BLaER1 (cell line): ENCODE results near the gene SP100.

Experiments used
- H3K27ac ChIP-seq: shearing (Covaris generic); formaldehyde crosslinking; 2 replicates; pipeline ENCODE4 v1.8.1; 2022
- H3K27me3 ChIP-seq: shearing (Covaris generic); formaldehyde crosslinking; 2 replicates; pipeline ENCODE4 v1.8.1; 2022
- H3K36me3 ChIP-seq: shearing (Covaris generic); formaldehyde crosslinking; 2 replicates; pipeline ENCODE4 v1.8.1; 2022
- H3K4me1 ChIP-seq: shearing (Covaris generic); formaldehyde crosslinking; 2 replicates; pipeline ENCODE4 v1.8.1; 2022
- H3K4me2 ChIP-seq: shearing (Covaris generic); formaldehyde crosslinking; 2 replicates; pipeline ENCODE4 v1.8.1; 2022
- H3K4me3 ChIP-seq: shearing (Covaris generic); formaldehyde crosslinking; 2 replicates; pipeline ENCODE4 v1.8.1; 2022
- H3K9ac ChIP-seq: shearing (Covaris generic); formaldehyde crosslinking; 2 replicates; pipeline ENCODE4 v1.8.1; 2022
- H3K9me3 ChIP-seq: shearing (Covaris generic); formaldehyde crosslinking; 2 replicates; pipeline ENCODE4 v1.8.1; 2022
- H4K20me1 ChIP-seq: shearing (Covaris generic); formaldehyde crosslinking; 2 replicates; pipeline ENCODE4 v1.8.1; 2022
- Cebpa-rat ChIP-seq: shearing (Covaris generic); IDR thresholded peaks from 2 replicates; pipeline ENCODE4 v1.8.1; 2022

Gene SP100

DNA sequence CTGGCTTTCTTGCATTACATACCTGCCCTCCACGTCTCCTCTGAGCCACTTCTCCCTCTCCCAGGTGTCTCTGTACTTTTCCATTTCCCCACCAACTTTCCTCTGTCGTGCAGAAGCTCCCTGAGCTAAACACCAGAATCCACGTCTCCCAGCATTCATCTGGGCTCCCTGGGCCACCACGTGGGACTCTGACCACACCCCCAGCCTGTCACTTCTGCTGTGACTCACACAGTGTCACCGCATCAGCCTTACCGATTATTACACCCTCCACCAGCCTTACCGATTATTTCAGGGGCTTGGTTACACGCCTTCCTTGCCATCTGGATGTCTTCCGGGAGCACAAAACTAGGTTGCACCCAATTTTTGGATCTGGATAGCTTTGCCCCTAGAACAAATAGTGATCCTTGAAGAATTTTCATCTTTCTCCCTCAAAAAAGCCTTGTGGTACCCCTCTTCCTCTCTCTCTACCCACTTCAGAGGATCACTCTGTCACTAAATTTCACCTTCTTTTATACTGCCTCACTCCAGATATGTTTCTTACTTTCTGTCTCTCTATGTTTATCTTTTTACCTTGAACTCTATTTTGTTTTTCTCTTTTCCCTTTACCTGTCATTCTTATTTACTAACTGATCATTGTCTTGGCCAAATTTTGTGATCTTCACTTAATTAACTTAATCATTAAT lies 159.8 kb downstream of the SP100 start:
- Histone ChIP-seq H3K36me3 (no peaks in the 10 kb centered on the region), H3K9ac (no peak overlapping the region), H3K9me3 (peaks cover 23% of the 10 kb centered on the region), H3K4me3 (no peak overlapping the region), H3K27ac (no peak overlapping the region), H3K27me3 (no peaks in the 10 kb centered on the region), H4K20me1 (no peaks in the 10 kb centered on the region), H3K4me1 (peaks cover 10% of the 10 kb centered on the region), H3K4me2 (no peak overlapping the region)
- TF ChIP-seq Cebpa-rat = no peak

DNA sequence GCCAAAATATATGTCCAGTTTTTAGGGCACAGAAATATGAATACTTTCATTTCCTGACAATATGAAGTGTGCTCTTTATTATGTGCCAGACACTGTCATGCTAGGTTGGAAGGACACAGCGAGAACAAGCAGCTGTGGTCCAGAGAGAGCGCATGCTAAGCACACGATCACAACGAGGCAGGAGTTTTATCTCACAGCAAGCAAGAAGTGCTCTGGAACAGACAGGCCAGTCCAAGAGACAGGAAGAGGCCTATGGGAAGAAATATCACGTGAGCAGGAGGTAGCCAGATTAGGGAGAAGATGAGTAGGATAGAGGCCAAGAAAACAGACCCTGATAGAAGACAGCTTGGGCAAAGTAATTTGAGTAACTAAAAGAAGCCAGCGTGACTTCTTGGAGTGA lies 161.1 kb downstream of the SP100 start:
- Histone ChIP-seq H3K4me3 (no peak overlapping the region), H3K36me3 (no peaks in the 10 kb centered on the region), H3K27me3 (no peaks in the 10 kb centered on the region), H3K27ac (no peak overlapping the region), H3K9ac (no peak overlapping the region), H4K20me1 (no peaks in the 10 kb centered on the region), H3K4me1 (peaks cover 10% of the 10 kb centered on the region), H3K4me2 (no peak overlapping the region), H3K9me3 (peaks cover 16% of the 10 kb centered on the region)
- no peak for TF ChIP-seq Cebpa-rat

DNA sequence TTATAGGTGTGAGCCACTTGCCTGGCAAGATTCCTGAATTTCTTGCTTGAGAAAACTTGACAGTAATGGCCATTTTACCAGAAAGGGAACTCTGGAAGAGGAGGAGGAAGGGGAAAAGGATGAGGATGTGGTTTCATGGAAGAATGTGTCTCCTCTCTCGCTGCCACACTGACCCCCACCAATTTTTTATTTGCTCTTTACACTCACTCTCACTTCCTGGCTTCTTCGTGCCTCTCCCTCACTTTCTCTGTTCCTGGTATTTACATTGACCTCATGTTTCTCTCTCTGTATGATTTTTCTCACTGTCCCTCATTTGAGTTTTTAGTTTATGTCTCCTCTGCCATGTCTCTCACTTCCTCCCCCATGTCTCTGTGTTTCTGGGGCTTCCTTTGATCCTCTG lies 162.1 kb downstream of the SP100 start:
- no peak for TF ChIP-seq Cebpa-rat
- Histone ChIP-seq H3K4me1 (peaks cover 10% of the 10 kb centered on the region), H3K36me3 (no peaks in the 10 kb centered on the region), H3K4me3 (no peak overlapping the region), H4K20me1 (no peaks in the 10 kb centered on the region), H3K4me2 (peak overlapping the region; percentile 47; the same call in 1 of the 2 replicates), H3K27me3 (no peaks in the 10 kb centered on the region), H3K9ac (no peak overlapping the region), H3K27ac (no peak overlapping the region), H3K9me3 (peaks cover 20% of the 10 kb centered on the region)

DNA sequence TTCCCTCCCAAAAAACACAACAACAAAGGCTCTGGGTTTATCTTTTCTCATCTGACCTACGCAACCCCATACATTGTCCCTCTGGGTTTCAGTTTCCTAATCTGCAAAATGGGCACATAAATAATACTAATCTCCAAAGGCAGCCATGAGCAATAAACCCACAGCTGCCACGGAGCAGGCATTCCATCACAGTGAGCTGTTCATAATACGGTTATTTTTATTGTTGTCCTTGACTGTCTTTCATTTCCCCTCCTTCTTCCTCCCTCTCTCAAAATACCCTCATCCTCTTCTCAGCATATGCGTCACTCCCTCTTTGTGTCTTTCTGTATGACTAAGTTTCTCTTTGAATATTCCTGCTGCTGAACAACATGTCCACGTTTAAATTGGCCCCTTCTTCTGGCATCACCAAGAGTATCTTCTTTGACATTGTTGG lies 166.9 kb downstream of the SP100 start:
- no peaks in the 10 kb centered on the region for H3K27me3 ChIP-seq
- no peaks in the 10 kb centered on the region for H3K36me3 ChIP-seq
- H3K4me1 ChIP-seq = peaks cover 10% of the 10 kb centered on the region
- no peak for TF ChIP-seq Cebpa-rat
- no peaks in the 10 kb centered on the region for H4K20me1 ChIP-seq
- no peak overlapping the region for H3K4me3 ChIP-seq
- H3K4me2 ChIP-seq = no peak overlapping the region
- H3K27ac ChIP-seq = no peak overlapping the region
- no peak overlapping the region for H3K9ac ChIP-seq
- 0 out of 2 replicates have a peak, but pooled peaks cover 6% of the 10 kb centered on the region for H3K9me3 ChIP-seq

DNA sequence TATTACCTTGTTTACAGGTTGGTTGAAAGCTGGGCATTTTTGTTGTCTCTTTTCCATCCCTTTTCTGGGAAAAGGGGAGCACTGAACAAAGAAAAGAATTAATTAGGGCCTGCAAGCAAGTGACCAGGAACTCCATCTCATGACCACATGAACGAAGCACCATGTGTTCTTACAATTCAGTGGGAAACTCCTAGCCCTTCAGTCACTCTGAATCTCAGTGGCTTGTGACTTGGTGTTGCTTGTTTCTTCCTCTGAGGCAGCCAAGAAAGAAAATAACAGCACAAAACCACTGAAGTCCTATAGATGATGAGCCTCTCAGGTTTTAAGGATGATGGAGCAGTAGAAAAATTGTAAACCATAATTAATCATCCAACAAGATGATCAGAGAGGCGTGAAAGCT lies 167.6 kb downstream of the SP100 start:
- Histone ChIP-seq H3K4me3 (no peak overlapping the region), H3K27ac (no peak overlapping the region), H3K9me3 (0 out of 2 replicates have a peak, but pooled peaks cover 6% of the 10 kb centered on the region), H4K20me1 (no peaks in the 10 kb centered on the region), H3K9ac (no peak overlapping the region), H3K36me3 (no peaks in the 10 kb centered on the region), H3K4me1 (peaks cover 2% of the 10 kb centered on the region), H3K27me3 (no peaks in the 10 kb centered on the region), H3K4me2 (no peak overlapping the region)
- no peak for TF ChIP-seq Cebpa-rat

DNA sequence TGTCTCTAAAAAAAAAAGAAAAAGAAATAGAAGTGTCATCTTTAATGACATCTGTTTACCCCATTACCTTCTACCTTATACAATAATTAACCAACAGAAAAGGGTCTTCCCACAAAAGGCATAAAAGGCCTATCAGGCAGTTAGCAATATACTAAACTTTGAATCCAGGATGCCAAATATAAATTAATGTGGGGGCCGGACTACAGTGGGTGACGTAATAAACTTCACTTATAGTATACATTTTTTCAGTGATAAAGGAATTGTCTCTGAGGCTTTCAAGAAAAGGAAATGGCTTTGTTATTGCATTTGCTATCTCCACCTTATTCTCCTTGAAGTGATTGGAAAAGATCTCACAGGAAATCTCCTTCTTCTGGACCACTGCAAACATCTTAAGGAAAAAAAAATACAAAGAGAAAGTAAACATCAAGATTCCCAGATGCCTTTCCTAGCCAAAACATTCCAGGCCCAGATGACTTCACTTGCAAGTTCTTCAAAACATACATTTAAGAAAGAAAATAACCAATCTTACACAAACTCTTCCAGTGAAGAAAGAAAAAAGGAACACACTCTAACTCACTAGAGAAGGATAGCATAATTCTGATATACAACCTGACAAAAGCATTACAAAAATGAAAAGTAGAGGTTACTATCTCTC lies 170.5 kb downstream of the SP100 start:
- Histone ChIP-seq H3K4me1 (peaks cover 13% of the 10 kb centered on the region), H3K4me2 (no peak overlapping the region), H3K9me3 (0 out of 2 replicates have a peak, but pooled peaks cover 6% of the 10 kb centered on the region), H3K27me3 (no peaks in the 10 kb centered on the region), H3K4me3 (no peak overlapping the region), H3K9ac (no peak overlapping the region), H3K36me3 (no peaks in the 10 kb centered on the region), H4K20me1 (no peaks in the 10 kb centered on the region), H3K27ac (no peak overlapping the region)
- no peak for TF ChIP-seq Cebpa-rat

DNA sequence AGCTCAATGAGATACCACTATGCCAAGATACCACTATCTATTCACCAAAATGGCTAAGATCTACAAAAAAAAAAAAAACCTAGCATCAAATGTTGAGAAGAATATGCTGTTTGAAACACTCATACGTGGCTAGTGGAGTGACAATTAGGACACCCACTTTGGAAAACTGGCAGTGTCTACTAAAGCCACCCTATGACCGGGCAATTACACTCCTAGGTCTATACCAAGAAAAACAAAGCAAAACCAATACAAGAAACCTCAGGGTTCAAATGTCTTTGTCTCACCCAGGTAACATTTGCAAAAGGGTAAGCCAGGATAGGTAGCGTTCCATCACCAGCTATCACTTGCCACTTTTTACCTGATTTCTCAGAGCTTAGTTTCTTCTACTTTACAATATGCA lies 173.0 kb downstream of the SP100 start:
- Histone ChIP-seq H3K27me3 (no peaks in the 10 kb centered on the region), H3K9me3 (no peaks in the 10 kb centered on the region; the same call in 1 of the 2 replicates), H3K9ac (no peak overlapping the region), H3K4me3 (no peak overlapping the region), H4K20me1 (no peaks in the 10 kb centered on the region), H3K4me2 (peak overlapping the region; percentile 18), H3K4me1 (peaks cover 15% of the 10 kb centered on the region), H3K36me3 (no peaks in the 10 kb centered on the region), H3K27ac (no peak overlapping the region)
- no peak for TF ChIP-seq Cebpa-rat

DNA sequence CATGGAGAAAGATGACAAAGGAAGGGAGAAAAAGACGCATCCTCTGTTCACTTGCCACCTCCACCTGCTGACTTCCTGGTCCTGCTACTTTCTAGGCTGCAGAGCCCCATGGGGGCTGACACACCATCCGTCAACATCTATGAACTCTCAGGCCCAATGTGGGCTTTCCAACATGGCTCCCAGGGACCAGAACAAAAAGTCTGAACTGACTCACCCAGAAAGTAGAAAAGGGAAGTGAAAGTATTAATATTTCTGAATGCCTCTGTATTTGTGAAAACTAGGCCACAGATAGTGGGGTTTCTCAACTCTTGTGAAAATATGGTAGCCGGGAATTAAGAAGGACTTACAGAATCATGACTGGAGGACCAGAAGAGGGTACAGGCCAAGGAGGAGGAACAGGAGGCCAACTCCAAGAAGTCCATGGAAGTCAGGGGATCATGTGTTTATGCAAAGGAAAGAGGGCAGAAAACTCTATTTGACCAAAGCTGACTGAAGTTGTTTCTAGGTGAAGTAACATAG lies 173.6 kb downstream of the SP100 start:
- Histone ChIP-seq H3K4me1 (peaks cover 20% of the 10 kb centered on the region), H3K4me3 (no peak overlapping the region), H3K36me3 (no peaks in the 10 kb centered on the region), H3K9me3 (no peaks in the 10 kb centered on the region; the same call in 1 of the 2 replicates), H3K4me2 (peak overlapping the region; percentile 18), H3K27me3 (no peaks in the 10 kb centered on the region), H4K20me1 (no peaks in the 10 kb centered on the region), H3K27ac (no peak overlapping the region), H3K9ac (no peak overlapping the region)
- no peak for TF ChIP-seq Cebpa-rat

DNA sequence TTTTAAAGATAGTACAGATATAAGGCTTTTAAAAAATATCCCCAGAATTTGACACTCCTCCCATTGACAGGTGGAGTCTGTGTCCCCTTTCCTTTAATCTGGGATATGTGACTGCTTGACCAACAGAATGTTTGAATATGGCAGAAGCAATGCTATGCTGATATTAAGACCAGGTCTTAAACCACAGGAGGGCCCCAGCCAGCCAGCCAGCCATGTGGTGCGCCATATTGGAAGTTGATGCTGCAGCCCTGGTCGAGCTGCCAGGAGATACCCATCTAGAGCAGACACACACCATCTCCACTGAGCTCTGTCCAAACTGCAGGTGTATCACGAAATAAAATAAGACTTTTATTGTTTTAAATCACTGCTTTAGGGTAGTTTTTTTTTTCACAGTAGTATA lies 174.3 kb downstream of the SP100 start:
- Histone ChIP-seq H3K9me3 (no peaks in the 10 kb centered on the region; the same call in 1 of the 2 replicates), H3K27me3 (no peaks in the 10 kb centered on the region), H4K20me1 (no peaks in the 10 kb centered on the region), H3K4me1 (peaks cover 24% of the 10 kb centered on the region), H3K4me2 (no peak overlapping the region), H3K36me3 (no peaks in the 10 kb centered on the region), H3K4me3 (no peak overlapping the region), H3K9ac (no peak overlapping the region), H3K27ac (no peak overlapping the region)
- no peak for TF ChIP-seq Cebpa-rat

DNA sequence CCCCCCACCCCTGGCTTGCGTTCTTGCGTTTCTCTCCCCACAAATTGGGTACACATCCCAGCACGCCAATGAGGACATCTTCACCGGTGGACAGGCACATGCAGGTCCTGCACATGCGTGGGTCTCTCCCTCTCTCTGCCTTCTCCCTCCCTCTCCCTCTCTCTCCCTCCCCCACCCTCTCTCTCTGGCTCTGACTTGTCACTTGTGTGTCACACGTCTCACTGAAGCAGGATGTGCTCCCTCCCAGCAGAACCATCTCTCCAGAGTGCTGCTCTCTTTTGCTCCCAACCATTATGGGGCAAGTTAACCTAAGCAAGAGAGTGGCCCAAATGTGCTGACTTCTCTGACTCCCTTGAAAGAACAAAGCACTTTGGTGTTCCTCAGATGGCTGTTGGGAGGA lies 175.8 kb downstream of the SP100 start:
- H3K4me3 ChIP-seq = no peak overlapping the region
- H3K27me3 ChIP-seq = no peaks in the 10 kb centered on the region
- H3K4me2 ChIP-seq = no peak overlapping the region
- H3K9me3 ChIP-seq = no peaks in the 10 kb centered on the region; the same call in 1 of the 2 replicates
- no peaks in the 10 kb centered on the region for H4K20me1 ChIP-seq
- H3K4me1 ChIP-seq = peaks cover 24% of the 10 kb centered on the region
- H3K9ac ChIP-seq = no peak overlapping the region
- H3K27ac ChIP-seq = no peak overlapping the region
- TF ChIP-seq Cebpa-rat = no peak
- H3K36me3 ChIP-seq = no peaks in the 10 kb centered on the region
